ENCODE measurements around the gene RPL41.

GRCh38 chr12:56099787-56100186 lies 16.6 kb upstream of the RPL41 start:
- TF ChIP-seq CTCF (IDR thresholded peaks at IDR 0.05), result no peak
- TF ChIP-seq POLR2A (IDR thresholded peaks at IDR 0.05), result no peak

All from heart left ventricle (tissue), 13 donors.